Liver (tissue), 3 donors: Measurements from ENCODE around the gene FRMPD4.

Experiments used
- EGR1 ChIP-seq, 2 donors: IDR thresholded peaks; 2 replicates each; pipeline ENCODE4 v1.6.1; 2016 to 2018; ENCODE audit warnings: antibody characterized with exemption in 2 of 2, low read depth in 2 of 2
- FOXA1 ChIP-seq: IDR thresholded peaks from 2 replicates; pipeline ENCODE4 v1.6.1; 2016; ENCODE audit warnings: antibody characterized with exemption
- GABPA ChIP-seq, 2 donors: IDR thresholded peaks in 1 of 2; conservative IDR thresholded peaks in 1 of 2; 2 replicates each; pipeline ENCODE4 v1.6.1; 2016; ENCODE audit warnings: antibody characterized with exemption in 2 of 2, mild to moderate bottlenecking in 1 of 2, moderate library complexity in 1 of 2
- RAD21 ChIP-seq, 2 donors: IDR thresholded peaks; 2 replicates each; pipeline ENCODE4 v1.6.1; 2016; ENCODE audit warnings: antibody characterized with exemption in 2 of 2, mild to moderate bottlenecking in 2 of 2
- TAF1 ChIP-seq: conservative IDR thresholded peaks from 2 replicates; pipeline ENCODE4 v1.6.1; 2016; ENCODE audit warnings: antibody characterized with exemption, mild to moderate bottlenecking
- YY1 ChIP-seq: IDR thresholded peaks from 2 replicates; pipeline ENCODE4 v1.6.1; 2016; ENCODE audit warnings: antibody characterized with exemption, mild to moderate bottlenecking
- TF ChIP-seq, protein P1 (sequence below): fragments of 150-350 bp; IDR thresholded peaks from 2 replicates; pipeline ENCODE4 v1.5.1; 2017; ENCODE audit warnings: improper control_type of control experiment, low read depth, low read length; ENCODE audit not compliant: missing input control
- TF ChIP-seq, protein P2 (sequence below): IDR thresholded peaks from 2 replicates; pipeline ENCODE4 v1.6.1; 2016; ENCODE audit warnings: antibody characterized with exemption, mild to moderate bottlenecking
- TF ChIP-seq, protein P3 (sequence below): IDR thresholded peaks from 2 replicates; pipeline ENCODE4 v1.6.1; 2016; ENCODE audit warnings: antibody characterized with exemption
- donor health status: healthy.
- donor health status: healthy.

DNA sequence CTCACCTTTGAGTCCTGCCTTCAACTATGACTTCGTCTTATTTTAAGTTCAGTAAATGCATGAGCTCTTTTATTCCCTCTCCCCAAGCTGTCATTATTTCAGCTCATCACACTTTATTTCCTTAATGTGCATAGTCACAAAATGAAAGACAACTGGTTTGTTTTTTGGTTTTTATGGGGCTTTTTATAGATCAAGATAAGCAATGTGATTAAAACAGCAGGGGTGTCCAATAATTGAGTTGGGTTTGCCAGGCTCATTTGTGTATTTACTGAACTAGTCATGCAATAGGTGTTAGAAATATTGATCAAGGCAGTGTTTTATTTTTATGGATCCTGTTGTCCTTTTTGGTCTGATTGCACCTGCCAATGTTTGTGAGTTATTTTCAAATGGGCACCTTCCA, 102.2 kb downstream of the FRMPD4 start:
- no peak for TF ChIP-seq FOXA1
- TF ChIP-seq, protein P1, sequence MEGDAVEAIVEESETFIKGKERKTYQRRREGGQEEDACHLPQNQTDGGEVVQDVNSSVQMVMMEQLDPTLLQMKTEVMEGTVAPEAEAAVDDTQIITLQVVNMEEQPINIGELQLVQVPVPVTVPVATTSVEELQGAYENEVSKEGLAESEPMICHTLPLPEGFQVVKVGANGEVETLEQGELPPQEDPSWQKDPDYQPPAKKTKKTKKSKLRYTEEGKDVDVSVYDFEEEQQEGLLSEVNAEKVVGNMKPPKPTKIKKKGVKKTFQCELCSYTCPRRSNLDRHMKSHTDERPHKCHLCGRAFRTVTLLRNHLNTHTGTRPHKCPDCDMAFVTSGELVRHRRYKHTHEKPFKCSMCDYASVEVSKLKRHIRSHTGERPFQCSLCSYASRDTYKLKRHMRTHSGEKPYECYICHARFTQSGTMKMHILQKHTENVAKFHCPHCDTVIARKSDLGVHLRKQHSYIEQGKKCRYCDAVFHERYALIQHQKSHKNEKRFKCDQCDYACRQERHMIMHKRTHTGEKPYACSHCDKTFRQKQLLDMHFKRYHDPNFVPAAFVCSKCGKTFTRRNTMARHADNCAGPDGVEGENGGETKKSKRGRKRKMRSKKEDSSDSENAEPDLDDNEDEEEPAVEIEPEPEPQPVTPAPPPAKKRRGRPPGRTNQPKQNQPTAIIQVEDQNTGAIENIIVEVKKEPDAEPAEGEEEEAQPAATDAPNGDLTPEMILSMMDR = no peak
- TF ChIP-seq, protein P2, sequence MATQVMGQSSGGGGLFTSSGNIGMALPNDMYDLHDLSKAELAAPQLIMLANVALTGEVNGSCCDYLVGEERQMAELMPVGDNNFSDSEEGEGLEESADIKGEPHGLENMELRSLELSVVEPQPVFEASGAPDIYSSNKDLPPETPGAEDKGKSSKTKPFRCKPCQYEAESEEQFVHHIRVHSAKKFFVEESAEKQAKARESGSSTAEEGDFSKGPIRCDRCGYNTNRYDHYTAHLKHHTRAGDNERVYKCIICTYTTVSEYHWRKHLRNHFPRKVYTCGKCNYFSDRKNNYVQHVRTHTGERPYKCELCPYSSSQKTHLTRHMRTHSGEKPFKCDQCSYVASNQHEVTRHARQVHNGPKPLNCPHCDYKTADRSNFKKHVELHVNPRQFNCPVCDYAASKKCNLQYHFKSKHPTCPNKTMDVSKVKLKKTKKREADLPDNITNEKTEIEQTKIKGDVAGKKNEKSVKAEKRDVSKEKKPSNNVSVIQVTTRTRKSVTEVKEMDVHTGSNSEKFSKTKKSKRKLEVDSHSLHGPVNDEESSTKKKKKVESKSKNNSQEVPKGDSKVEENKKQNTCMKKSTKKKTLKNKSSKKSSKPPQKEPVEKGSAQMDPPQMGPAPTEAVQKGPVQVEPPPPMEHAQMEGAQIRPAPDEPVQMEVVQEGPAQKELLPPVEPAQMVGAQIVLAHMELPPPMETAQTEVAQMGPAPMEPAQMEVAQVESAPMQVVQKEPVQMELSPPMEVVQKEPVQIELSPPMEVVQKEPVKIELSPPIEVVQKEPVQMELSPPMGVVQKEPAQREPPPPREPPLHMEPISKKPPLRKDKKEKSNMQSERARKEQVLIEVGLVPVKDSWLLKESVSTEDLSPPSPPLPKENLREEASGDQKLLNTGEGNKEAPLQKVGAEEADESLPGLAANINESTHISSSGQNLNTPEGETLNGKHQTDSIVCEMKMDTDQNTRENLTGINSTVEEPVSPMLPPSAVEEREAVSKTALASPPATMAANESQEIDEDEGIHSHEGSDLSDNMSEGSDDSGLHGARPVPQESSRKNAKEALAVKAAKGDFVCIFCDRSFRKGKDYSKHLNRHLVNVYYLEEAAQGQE = no peak
- no peak for TF ChIP-seq YY1
- no peak for TF ChIP-seq RAD21 (IDR thresholded peaks at IDR 0.05)
- no peak for TF ChIP-seq GABPA (IDR thresholded peaks at IDR 0.05 in 1 of 2, conservative IDR thresholded peaks at IDR 0.05 in 1 of 2)
- TF ChIP-seq EGR1 (IDR thresholded peaks at IDR 0.05; ENCODE audit: low read depth in 2 of 2) = no peak
- TF ChIP-seq, protein P3, sequence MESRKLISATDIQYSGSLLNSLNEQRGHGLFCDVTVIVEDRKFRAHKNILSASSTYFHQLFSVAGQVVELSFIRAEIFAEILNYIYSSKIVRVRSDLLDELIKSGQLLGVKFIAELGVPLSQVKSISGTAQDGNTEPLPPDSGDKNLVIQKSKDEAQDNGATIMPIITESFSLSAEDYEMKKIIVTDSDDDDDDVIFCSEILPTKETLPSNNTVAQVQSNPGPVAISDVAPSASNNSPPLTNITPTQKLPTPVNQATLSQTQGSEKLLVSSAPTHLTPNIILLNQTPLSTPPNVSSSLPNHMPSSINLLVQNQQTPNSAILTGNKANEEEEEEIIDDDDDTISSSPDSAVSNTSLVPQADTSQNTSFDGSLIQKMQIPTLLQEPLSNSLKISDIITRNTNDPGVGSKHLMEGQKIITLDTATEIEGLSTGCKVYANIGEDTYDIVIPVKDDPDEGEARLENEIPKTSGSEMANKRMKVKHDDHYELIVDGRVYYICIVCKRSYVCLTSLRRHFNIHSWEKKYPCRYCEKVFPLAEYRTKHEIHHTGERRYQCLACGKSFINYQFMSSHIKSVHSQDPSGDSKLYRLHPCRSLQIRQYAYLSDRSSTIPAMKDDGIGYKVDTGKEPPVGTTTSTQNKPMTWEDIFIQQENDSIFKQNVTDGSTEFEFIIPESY = no peak
- no peak for TF ChIP-seq TAF1
